Lower leg skin (tissue), 4 donors: ENCODE data around the gene ZNF618. TPM values are rescaled to one million over a fixed set of nuclear protein-coding genes. Genes with fewer than 3 reads are reported as not detected.

Experiments
- DNase-seq, 2 donors: peaks; one replicate each; pipeline ENCODE4 v3.0.0-alpha.2; 2019; ENCODE audit warnings: low spot score in 2 of 2
- H3K4me3 ChIP-seq: fragments of 200-600 bp; sonication (generic); 2 replicates; pipeline ENCODE4 v1.5.1; 2017; ENCODE audit warnings: mild to moderate bottlenecking, low read depth; ENCODE audit not compliant: poor library complexity, severe bottlenecking
- POLR2A ChIP-seq, 2 donors: fragments of 450-650 bp; IDR thresholded peaks; one replicate each; pipeline ENCODE4 v1.6.1; 2016 to 2017; ENCODE audit warnings: antibody characterized with exemption in 2 of 2, mild to moderate bottlenecking in 1 of 2, moderate library complexity in 1 of 2
- WGBS, 2 donors: methylation state at CpG; one replicate each; pipeline ENCODE4 v1.1.5; 2018; 5-methylcytosine and 5-hydroxymethylcytosine counted together
- intact Hi-C: fragments of 100-400 bp; cut with DNase I; formaldehyde crosslinking; loops from one replicate; pipeline ENCODE4 v1.15.0; 2023; ENCODE audit warnings: low total_unique reads
- total RNA-seq, 4 donors: library from RNA; depleted of rRNA; stranded (reverse); fragments of >200 nt; gene quantifications; one replicate each; pipeline ENCODE4 v1.1.0, GENCODE V29; 2016
- TF ChIP-seq, protein P1 (sequence below), 3 donors: fragments of 450-650 bp; IDR thresholded peaks; one replicate each; pipeline ENCODE4 v1.5.1; 2016; ENCODE audit warnings: antibody characterized with exemption in 3 of 3, mild to moderate bottlenecking in 3 of 3, moderate library complexity in 2 of 3

The ZNF618 gene
- total RNA-seq, 4 donors from 2014 or later = 1.1 to 4.1 (median 2.5) TPM

DNA sequence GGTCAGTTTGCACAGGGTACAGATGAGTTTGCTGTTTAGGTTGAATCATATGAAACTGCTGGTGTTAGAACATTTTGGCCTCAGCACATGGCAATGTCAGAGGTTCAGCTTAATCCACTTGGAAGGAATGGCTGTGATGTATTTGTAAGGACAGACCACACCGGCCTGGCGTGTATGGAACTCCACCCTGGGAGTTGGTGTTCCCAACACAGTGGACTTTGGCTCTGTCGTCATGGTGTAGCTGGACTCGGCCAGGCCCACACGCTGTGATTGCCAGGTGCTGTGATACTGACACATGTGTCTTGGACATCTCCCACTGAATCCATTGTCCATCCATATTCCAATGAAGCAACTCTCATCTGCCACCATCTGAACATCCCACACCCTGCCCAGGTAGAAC is 90.3 kb downstream of the ZNF618 start:
- DNase-seq = no peak
- intact Hi-C loops = no loop called here
- no peak overlapping the region for H3K4me3 ChIP-seq
- 69 to 78% methylated on average over 5 of the region's 5 CpGs for WGBS, 2 donors
- TF ChIP-seq, protein P1, sequence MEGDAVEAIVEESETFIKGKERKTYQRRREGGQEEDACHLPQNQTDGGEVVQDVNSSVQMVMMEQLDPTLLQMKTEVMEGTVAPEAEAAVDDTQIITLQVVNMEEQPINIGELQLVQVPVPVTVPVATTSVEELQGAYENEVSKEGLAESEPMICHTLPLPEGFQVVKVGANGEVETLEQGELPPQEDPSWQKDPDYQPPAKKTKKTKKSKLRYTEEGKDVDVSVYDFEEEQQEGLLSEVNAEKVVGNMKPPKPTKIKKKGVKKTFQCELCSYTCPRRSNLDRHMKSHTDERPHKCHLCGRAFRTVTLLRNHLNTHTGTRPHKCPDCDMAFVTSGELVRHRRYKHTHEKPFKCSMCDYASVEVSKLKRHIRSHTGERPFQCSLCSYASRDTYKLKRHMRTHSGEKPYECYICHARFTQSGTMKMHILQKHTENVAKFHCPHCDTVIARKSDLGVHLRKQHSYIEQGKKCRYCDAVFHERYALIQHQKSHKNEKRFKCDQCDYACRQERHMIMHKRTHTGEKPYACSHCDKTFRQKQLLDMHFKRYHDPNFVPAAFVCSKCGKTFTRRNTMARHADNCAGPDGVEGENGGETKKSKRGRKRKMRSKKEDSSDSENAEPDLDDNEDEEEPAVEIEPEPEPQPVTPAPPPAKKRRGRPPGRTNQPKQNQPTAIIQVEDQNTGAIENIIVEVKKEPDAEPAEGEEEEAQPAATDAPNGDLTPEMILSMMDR (IDR thresholded peaks at IDR 0.05) = no peak
- TF ChIP-seq POLR2A (IDR thresholded peaks at IDR 0.05) = no peak

DNA sequence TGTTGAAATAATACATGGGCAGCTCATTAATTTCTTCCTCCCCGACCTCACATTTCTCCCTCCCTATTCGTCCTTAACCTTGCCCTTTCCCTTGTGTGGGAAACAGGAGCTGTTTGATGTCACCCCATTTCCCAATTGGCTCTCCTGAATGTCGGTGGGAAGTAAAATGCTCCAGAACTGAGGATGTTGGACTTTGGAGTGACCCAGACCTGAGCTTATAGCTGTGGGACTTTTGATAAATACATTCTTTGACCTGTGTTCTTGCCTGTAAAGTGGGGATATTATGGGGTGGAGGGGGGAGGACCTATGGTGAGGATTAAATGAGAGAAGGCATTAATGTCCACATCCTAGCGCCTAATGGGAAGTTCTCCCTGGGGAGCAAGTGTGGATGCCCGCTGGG is 91.3 kb downstream of the ZNF618 start:
- 84 to 86% methylated on average over 5 of the region's 5 CpGs for WGBS, 2 donors
- no peak for DNase-seq
- TF ChIP-seq, protein P1 (IDR thresholded peaks at IDR 0.05) = no peak
- TF ChIP-seq POLR2A (IDR thresholded peaks at IDR 0.05) = no peak
- intact Hi-C loops = no loop called here
- H3K4me3 ChIP-seq = no peak overlapping the region

DNA sequence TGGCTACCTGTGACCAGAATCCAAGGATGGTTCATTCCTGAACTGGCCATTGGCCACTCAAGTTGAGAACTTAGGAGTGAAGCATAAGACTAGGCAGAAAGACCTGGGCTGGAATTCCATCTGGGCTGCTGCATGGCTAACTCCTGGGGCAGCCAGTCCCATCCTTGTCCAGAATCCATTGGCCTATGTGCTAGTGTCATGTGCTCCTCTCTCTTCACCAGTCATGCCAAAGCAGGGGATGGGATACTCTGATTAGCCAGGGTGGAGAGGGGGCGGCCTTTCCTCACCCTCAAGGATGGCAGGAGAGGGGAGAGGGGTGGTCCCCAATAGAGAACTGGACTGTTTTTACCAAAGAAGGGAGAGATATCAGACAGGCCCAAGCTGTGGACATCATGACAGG is 93.2 kb downstream of the ZNF618 start:
- 91 to 100% methylated on average over 1 of the region's 1 CpG for WGBS, 2 donors
- DNase-seq = no peak
- intact Hi-C loops = no loop called here
- H3K4me3 ChIP-seq = no peak overlapping the region
- no peak for TF ChIP-seq POLR2A (IDR thresholded peaks at IDR 0.05)
- TF ChIP-seq, protein P1 (IDR thresholded peaks at IDR 0.05) = no peak

DNA sequence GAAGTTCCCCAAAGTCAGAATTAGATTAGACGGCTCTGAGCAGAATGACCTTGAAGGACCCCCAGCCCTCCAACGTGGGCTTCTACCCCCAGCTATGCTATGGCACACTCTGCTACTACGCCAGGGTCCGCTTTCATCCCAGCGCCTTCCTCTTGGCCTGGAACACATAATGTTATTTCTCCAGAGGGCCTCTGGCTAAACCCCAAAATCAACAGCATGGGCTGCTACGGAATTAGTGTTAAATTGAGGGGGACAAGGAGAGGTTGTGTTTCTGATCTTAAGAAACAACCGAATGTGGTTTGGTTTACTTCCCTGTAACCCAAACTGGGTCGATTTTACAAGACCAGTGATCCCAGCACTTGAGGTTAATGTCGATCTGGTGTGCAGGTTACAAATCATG is 97.1 kb downstream of the ZNF618 start:
- no peak overlapping the region for H3K4me3 ChIP-seq
- intact Hi-C loops = no loop called here
- 78 to 81% methylated on average over 9 of the region's 9 CpGs for WGBS, 2 donors
- TF ChIP-seq, protein P1 (IDR thresholded peaks at IDR 0.05) = no peak
- TF ChIP-seq POLR2A (IDR thresholded peaks at IDR 0.05) = no peak
- DNase-seq = no peak

DNA sequence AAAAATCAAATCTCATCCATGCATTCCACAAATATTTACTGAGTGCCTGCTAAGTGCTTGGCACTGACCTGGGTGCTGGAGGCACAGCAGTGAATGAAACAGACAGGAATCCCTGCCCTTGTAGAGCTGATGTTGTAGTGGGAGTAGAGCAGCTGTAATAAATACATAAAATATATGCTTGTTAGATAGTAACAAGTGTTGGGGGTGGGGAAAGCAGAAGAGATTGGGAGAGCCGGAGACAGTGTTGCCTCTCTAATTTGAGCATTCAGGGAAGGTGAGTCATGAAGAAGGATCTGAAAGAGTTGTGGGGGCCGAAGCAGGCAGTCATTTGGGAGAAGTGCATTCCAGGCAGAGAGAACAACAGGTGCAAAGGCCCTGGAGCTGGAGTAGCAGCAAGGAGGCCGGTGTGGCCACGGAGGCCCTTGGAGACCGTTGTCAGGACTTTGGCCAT is 97.9 kb downstream of the ZNF618 start:
- DNase-seq = no peak
- no peak for TF ChIP-seq POLR2A (IDR thresholded peaks at IDR 0.05)
- TF ChIP-seq, protein P1 (IDR thresholded peaks at IDR 0.05) = no peak

DNA sequence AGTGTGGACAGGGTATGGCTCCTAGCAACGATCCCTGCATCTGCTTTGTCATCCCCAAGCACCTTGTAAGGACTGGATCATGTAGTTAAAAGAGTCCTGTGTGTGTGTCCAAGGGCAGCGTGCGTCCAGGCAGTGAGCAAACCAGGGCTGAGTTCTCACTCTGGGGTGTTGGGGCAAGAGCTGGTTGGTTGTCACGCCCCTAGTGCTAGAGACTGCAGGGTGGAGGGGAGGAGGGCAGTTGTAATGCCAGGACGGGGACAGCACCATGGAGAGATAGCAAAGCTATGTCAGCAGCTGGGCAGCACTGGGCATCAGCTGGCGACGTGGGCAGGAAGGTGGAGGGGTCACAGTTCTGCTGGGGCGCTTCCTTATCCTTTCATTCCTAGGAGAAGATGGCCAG is 100.8 kb downstream of the ZNF618 start:
- intact Hi-C loops = no loop called here
- 92 to 95% methylated on average over 8 of the region's 8 CpGs for WGBS, 2 donors
- no peak for TF ChIP-seq POLR2A (IDR thresholded peaks at IDR 0.05)
- TF ChIP-seq, protein P1 (IDR thresholded peaks at IDR 0.05) = no peak
- no peak for DNase-seq
- no peak overlapping the region for H3K4me3 ChIP-seq

More for the DNA sequence above, 97.9 kb downstream of the ZNF618 start:
- intact Hi-C loops = no loop called here
- WGBS, 2 donors = 88 to 92% methylated on average over 5 of the region's 5 CpGs
- H3K4me3 ChIP-seq = no peak overlapping the region
